ENCODE results near the gene HSD17B4.
A peak's percentile ranks its signal among the peaks of the same experiment; 100 is the strongest.
"Not testable (repeated sequence)": the region's sequence is repeated elsewhere in the genome, so short reads cannot be mapped to it uniquely, and the experiment has no call there.

Gene HSD17B4

GRCh38 chr5:119452373-119453039, at the start of gene HSD17B4:
HSD17B4 (plus strand) TSS chr5:119452497; CDS start chr5:119452576, 79 bp downstream.
- DNase-seq: peak; percentile 81

GRCh38 chr5:119402555-119402954, 49.7 kb upstream of the HSD17B4 start:
- DNase-seq: no peak

GRCh38 chr5:119404033-119404432, 48.3 kb upstream of the HSD17B4 start:
- DNase-seq: no peak

GRCh38 chr5:119405419-119405818, 46.9 kb upstream of the HSD17B4 start:
- no peak for DNase-seq

DNA sequence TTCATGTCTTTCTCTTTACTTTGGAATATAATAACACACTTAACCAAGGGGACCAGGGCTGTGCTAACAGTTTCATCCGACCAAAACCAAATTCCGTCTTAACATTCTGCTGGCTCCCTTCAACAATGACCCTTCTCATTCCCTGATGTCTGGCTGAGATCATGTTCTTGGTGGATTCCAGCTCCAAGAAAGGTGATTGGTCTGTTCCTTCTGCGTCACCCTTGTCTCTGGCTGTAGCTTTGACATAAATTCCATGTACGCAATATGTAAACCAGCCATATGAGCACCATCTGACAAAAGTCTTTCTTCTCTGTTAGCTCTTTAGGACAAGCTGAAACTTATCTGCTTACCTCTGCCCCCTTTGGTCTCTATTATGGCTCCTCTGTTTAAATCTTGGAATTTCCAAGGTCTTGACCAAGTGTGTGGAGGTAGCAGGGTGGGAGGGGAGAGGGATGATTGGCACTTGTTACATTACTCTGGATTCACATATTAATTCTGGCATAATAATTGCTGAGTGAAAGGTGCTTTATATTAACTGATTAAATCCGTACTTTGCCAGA, 45.7 kb upstream of the HSD17B4 start:
- DNase-seq: no peak

DNA sequence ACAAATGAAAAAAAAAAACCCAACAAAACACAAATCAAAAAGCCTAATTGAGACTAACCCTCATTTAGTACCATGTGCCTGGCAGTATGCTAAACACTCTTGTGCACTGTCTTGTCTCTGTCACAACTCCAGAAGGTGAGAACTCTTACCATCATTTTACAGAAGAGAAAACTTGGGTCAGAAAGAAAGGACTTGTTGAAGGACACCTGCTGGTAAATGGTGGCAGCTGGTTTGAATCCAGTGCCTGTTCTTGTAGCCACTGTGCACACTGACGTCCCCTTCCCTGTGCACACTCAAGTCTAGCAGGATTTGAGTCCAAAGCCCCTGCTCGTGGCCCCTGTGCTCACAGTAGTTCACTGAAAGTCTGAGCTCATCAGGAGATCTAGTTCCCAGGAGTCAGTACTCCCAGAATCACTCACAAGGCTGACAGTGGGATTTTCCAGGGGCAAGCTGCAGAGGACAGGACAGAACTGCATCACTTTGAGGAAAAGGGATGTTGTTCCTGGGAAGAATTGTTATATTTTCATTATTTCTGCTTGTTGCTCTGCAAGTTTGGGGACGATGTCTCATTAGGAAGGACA, 43.0 kb upstream of the HSD17B4 start:
- DNase-seq: no peak

GRCh38 chr5:119410448-119411159, 41.7 kb upstream of the HSD17B4 start:
- DNase-seq: peak; percentile 47

GRCh38 chr5:119411361-119412278, 40.7 kb upstream of the HSD17B4 start:
- DNase-seq: peak; percentile 77

DNA sequence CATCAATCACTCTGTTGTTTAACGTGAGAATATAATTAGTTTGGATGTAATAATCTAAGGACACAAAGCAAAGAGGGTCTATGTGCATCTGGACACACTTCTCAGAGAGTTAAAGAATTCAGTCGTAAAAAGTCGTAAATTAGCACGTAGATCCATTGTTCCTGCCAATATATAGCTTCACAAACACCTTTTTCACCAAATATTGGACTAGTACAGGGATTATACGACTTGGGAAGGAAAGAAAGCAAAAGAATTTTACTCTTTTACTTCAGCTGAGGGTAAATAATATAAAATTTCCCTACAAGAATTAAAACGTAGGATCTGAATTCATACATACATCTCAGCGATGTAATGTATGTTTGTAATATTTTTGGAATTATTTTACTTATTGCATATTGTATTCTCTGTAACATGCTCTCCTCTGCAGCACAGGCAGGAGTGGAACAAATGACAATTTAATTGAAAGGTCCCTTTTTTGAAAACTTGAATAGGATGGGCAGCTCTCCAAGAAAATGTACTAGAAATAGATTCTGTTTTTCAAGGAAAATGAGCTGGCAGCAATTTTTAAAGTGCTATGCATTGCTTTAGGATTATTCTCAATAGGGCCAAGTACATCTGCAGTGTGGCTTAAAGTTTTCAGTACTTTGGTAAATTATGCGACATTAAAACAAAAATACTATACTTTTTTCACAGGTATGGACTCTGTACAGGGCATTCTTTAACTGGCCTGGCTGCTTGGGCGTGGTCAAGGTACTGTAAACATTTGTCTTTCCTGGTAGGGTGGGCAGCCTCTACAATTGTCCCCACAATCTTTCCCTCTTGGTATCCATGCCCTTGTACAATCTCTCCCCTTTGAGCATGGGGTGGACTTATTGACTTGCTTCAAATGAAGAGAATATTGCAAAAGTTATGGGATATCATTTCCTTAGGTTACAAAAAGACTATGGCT, 39.7 kb upstream of the HSD17B4 start:
- DNase-seq: no peak

- DNase-seq: not testable (repeated sequence)
These were observed 38.1 kb upstream of the HSD17B4 start for GRCh38 chr5:119414124-119414734.

DNA sequence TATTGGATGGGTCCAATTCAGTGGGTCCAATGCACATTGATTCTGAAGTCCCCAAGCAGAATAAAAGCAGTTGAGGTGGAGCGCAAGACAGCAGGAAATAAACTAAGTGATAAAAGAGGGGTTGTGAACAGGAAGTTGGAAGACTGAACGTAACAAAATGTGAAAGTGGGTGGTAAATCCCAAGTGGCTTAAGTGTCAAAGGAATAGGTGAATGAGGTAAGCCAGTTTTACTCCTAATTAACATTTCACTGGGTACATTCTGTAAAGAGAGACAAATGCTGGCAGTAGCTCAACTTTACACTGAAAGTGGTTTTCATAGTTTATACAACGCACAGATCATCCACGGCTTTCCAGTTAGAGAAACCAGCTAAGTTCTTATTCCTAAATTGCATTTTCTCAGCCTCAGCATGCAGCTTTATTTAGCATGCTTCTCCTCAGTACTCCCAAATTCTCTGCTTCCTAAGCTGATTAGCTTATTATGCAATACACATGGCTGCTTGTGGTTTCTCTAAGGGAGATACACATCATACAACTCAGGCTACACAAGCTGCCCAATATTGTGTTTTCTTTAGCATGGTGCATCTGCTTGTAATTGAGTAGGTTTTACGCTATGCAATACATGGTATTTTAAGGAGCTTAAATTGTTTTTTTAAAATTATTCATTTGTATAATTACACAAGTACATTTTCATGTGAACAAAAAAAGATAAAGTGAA, 34.2 kb upstream of the HSD17B4 start:
- peak; percentile 84 for DNase-seq

GRCh38 chr5:119418606-119419100, 33.6 kb upstream of the HSD17B4 start:
- DNase-seq: no peak

DNA sequence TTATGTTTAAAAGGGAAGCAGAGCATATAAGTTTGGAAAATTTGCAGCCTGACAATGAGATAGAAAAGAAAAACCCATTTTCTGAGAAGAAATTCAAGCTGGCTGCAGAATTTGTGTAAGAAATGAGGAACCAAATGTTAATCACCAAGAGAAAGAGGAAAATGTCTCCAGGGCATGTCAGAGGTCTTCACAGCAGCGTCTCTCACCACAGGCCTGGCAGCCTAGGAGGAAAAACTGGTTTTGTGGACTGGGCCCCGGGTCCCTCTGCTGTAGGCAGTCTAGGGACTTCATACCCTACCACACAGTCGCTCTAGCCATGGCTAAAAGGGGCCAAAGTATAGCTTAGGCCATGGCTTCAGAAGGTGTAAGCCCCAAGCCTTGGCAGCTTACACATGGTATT, 32.1 kb upstream of the HSD17B4 start:
- no peak for DNase-seq

GRCh38 chr5:119426057-119426456, 26.2 kb upstream of the HSD17B4 start:
- DNase-seq: no peak

DNA sequence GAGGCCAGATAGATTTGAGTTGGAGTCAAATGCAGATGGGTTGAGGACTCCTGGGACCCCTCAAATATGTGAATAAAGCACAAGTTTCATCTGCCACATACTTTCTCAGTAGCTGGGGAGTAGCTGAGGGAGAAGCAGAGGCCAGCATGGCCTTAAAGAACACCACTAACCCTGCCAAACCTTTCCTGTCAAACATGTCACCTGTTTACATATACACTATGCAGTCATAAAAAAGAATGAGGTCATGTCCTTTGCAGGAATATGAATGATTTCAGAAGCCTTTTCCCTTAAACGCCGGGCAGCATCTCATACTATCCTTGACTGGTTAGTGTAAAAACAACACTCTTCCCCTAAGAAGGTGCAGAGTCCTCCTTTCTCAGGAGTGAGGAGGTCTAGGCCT, 25.2 kb upstream of the HSD17B4 start:
- no peak for DNase-seq

DNA sequence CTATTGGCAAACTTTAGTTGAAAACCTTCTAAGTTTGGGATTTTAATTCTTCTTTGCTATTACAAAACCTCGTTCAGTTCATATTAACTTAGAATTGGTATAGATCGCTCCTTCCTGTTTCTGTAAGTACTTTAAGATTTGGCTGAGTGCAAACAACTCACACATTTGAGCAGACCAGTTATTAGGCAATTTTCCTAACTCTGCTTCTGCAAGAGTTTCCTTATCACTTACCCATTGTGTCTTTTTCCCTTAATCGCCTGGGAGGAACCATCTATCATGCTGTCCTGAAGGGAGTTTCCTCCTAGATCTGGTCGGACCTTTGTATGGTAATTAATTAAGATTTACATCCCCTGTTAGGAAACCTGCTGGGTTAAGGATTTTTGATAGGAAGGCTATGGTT, 24.7 kb upstream of the HSD17B4 start:
- not testable (repeated sequence) for DNase-seq

GRCh38 chr5:119428166-119428565, 24.1 kb upstream of the HSD17B4 start:
- DNase-seq: not testable (repeated sequence)

GRCh38 chr5:119428574-119428973, 23.7 kb upstream of the HSD17B4 start:
- not testable (repeated sequence) for DNase-seq

DNA sequence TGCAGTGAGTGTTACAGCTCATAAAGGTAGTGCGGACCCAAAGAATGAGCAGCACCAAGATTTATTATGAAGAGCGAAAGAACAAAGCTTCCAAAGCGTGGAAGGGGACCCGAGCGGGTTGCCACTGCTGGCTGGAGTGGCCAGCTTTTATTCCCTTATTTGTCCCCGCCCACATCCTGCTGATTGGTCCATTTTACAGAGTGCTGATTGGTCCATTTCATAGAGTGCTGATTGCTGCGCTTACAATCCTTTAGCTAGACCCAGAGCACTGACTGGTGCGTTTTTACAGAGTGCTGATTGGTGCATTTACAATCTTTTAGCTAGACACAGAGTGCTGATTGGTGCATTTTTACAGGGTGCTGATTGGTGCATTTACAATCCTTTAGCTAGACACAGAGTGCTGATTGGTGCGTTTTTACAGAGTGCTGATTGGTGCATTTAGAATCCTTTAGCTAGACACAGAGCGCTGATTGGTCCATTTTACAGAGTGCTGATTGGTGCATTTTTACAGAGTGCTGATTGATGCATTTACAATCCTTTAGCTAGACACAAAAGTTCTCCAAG, 19.5 kb upstream of the HSD17B4 start:
- DNase-seq: not testable (repeated sequence)

Data from fibroblast of upper back skin (primary cell).